HG02884 (cell line): Measurements from ENCODE around the gene RARS1.

Experiments
- ATAC-seq: cut with Tn5 transposase; IDR thresholded peaks from one replicate; pipeline ENCODE4 v1.9.1; 2021; ENCODE audit warnings: mild to moderate bottlenecking, moderate library complexity; ENCODE audit not compliant: unreplicated experiment

RARS1 gene

DNA sequence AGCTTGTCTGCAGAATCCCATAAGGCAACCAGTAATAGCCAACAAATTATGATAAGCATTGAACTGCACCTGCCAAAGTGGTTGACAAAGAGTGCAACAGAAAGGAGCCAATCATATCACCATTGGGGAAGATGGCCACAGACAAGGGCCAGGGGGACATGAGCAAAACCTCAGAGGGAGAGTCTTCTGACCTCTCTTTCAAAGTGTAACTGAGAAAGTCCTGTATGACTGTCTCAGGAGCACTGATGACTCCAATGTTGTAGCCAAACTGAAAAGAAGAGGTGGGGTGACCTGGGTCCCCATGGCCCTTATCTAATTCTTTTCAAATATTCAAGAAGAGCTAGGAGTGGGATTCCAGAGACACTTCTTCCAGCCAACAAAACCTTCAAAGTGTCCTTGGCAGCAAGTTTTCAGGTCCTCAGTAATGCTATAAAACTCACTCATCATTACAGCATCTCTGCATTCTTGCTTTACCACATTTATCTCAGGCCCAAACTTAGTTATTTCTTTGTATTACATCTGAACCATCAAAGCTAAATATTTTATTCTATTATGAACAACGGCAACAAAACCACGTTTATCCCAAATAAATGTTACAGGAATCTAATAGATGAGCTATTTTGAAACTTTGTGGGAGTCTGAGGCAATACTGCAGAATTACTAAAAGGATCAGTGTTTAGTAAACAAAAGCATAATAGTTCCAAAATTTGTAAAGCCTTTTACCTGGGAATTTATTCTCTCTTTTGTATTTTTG, 67.3 kb downstream of the RARS1 start:
- no peak for ATAC-seq

GRCh38 chr5:168557389-168557788, 71.1 kb downstream of the RARS1 start:
- ATAC-seq: no peak

- ATAC-seq: no peak
Observed at GRCh38 chr5:168562279-168562678, 76.0 kb downstream of the RARS1 start.

GRCh38 chr5:168563959-168564358, 77.7 kb downstream of the RARS1 start:
- no peak for ATAC-seq

DNA sequence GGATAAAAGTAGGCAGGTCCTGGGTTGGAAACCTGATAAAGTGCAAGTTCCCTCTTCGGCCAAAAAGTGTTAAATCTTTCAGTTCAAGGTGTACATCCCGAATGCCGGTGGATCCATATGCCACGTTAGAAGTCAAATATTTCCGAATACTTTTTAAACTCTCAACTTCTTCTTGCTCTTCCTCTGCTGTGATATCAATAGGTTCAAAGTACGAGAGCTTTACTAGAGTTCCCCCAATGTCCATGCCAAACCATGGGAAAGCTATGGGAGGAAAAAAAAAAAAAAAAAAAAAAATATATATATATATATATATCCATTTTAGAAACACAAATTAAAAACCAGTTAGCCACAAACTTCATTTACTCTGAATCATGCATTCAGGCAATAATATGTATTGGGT, 82.5 kb downstream of the RARS1 start:
- no peak for ATAC-seq
